GM06990 (cell line): ENCODE data around the gene AP1AR.

Source experiments
- DNase-seq: peaks from one replicate; pipeline ENCODE4 v3.0.0-alpha.2; 2011; ENCODE audit not compliant: insufficient read length; ENCODE audit errors: extremely low read depth
- H3K27me3 ChIP-seq: replicated peaks from 2 replicates; pipeline ENCODE4 v1.6.0; 2011; ENCODE audit warnings: low read length; ENCODE audit not compliant: control insufficient read depth, insufficient read depth
- H3K36me3 ChIP-seq: 2 replicates; pipeline ENCODE4 v1.5.1; 2011; ENCODE audit warnings: low read length; ENCODE audit not compliant: control insufficient read depth, insufficient read depth
- H3K4me3 ChIP-seq: replicated peaks from 2 replicates; pipeline ENCODE4 v1.5.1; 2011; ENCODE audit warnings: low read depth, mild to moderate bottlenecking, control low read depth, low read length
- TF ChIP-seq, protein P1 (sequence below): IDR thresholded peaks from 2 replicates; pipeline ENCODE4 v1.5.1; 2011; ENCODE audit warnings: low read length, control low read depth, mild to moderate bottlenecking, inconsistent platforms; ENCODE audit not compliant: insufficient read depth, poor library complexity, severe bottlenecking

Gene AP1AR

GRCh38 chr4:112247021-112247420, 15.4 kb downstream of the AP1AR start:
- Histone ChIP-seq H3K4me3 (no peak overlapping the region), H3K27me3 (no peaks in the 10 kb centered on the region), H3K36me3 (no peaks in the 10 kb centered on the region; the same call in 1 of the 2 replicates)
- no peak for DNase-seq
- TF ChIP-seq, protein P1, sequence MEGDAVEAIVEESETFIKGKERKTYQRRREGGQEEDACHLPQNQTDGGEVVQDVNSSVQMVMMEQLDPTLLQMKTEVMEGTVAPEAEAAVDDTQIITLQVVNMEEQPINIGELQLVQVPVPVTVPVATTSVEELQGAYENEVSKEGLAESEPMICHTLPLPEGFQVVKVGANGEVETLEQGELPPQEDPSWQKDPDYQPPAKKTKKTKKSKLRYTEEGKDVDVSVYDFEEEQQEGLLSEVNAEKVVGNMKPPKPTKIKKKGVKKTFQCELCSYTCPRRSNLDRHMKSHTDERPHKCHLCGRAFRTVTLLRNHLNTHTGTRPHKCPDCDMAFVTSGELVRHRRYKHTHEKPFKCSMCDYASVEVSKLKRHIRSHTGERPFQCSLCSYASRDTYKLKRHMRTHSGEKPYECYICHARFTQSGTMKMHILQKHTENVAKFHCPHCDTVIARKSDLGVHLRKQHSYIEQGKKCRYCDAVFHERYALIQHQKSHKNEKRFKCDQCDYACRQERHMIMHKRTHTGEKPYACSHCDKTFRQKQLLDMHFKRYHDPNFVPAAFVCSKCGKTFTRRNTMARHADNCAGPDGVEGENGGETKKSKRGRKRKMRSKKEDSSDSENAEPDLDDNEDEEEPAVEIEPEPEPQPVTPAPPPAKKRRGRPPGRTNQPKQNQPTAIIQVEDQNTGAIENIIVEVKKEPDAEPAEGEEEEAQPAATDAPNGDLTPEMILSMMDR, result no peak

DNA sequence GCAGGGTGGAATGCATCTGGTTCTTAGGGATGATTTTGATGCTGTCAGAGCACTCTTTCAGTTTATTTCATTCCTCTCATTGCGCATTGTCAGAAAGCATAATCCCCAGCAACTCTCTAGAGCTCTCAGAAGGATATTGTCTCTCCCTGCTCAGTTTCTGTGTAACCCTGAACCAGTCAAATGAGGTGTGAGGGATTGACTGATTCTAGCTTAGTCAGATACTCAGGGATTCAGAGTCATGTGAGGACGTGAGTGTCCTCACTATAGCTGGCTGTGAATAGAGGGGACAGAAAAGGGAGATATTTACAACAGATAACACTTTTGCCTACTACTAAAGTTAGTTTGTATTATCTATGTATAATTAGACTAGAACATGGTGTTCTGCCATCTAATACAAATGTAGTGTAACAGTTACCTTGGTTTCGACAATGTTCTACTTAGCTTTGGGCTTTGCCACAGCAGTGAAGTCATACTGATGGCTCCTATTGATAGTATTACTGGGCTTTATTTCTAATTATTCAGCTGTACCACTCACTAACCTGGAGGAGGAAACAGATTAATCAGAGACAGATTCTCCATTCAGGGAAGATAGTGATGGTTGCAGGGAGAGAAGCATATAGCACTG, 19.5 kb downstream of the AP1AR start:
- DNase-seq, result no peak
- TF ChIP-seq, protein P1, result no peak
- Histone ChIP-seq H3K27me3 (no peaks in the 10 kb centered on the region), H3K36me3 (no peaks in the 10 kb centered on the region), H3K4me3 (no peak overlapping the region)

GRCh38 chr4:112252234-112252633, 20.6 kb downstream of the AP1AR start:
- Histone ChIP-seq H3K4me3 (no peak overlapping the region), H3K36me3 (no peaks in the 10 kb centered on the region; the same call in 1 of the 2 replicates), H3K27me3 (no peaks in the 10 kb centered on the region)
- TF ChIP-seq, protein P1, result no peak
- DNase-seq, result no peak

- no peak for DNase-seq
- H3K4me3 ChIP-seq, result no peak overlapping the region
- no peaks in the 10 kb centered on the region for H3K27me3 ChIP-seq
- no peaks in the 10 kb centered on the region; the same call in 1 of the 2 replicates for H3K36me3 ChIP-seq
- TF ChIP-seq, protein P1, result no peak
Observed at GRCh38 chr4:112253382-112254000, 21.9 kb downstream of the AP1AR start.

GRCh38 chr4:112257098-112257497, 25.5 kb downstream of the AP1AR start:
- H3K4me3 ChIP-seq, result no peak overlapping the region

More at GRCh38 chr4:112257098-112257497, 25.5 kb downstream of the AP1AR start:
- Histone ChIP-seq H3K27me3 (no peaks in the 10 kb centered on the region), H3K36me3 (no peaks in the 10 kb centered on the region; the same call in 1 of the 2 replicates)
- DNase-seq, result no peak
- TF ChIP-seq, protein P1, result no peak
